GM20000 (cell line): Measurements from ENCODE around the gene CHMP3.
"Not testable (repeated sequence)": the region's sequence is repeated elsewhere in the genome, so short reads cannot be mapped to it uniquely, and the experiment has no call there.

Source experiments
- DNase-seq: peaks from one replicate; pipeline ENCODE4 v3.0.0; 2012; ENCODE audit warnings: low spot score
- TF ChIP-seq, protein P1 (sequence below): IDR thresholded peaks from 2 replicates; pipeline ENCODE4 v1.5.1; 2012; ENCODE audit warnings: mild to moderate bottlenecking, control low read depth; ENCODE audit errors: extremely low read depth, missing control alignments

Gene CHMP3

DNA sequence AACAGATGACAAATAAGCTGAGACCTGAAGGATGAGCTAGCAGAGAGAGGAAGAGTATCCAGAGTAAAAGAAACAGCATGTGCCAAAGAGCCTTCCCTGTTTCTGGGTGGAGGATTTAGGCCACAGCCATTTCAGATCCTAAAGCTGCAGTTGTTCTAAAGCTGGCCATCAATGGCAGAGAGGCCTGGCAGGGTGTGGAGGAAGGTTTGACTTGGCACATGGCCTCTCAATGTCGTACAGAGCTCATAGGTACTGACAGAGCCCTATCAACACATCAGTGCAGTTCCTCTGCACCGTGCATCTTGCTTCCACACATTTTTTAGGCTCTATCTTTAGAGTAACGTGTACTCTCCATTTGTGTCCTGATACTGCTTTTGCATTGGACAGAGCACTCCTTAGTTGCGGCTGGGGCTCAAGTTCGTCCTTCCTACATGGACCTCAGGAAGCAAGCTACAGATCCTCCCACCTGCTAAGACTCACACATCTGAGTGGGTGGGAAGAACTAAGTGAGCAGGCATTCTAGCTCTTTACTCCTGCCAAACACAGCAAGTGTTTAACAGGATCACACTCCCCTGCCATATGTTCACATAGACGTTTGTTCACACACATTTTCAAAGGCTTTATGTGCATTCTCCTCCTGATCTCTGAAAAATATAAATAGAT lies 3.0 kb upstream of the CHMP3 start:
- TF ChIP-seq, protein P1, sequence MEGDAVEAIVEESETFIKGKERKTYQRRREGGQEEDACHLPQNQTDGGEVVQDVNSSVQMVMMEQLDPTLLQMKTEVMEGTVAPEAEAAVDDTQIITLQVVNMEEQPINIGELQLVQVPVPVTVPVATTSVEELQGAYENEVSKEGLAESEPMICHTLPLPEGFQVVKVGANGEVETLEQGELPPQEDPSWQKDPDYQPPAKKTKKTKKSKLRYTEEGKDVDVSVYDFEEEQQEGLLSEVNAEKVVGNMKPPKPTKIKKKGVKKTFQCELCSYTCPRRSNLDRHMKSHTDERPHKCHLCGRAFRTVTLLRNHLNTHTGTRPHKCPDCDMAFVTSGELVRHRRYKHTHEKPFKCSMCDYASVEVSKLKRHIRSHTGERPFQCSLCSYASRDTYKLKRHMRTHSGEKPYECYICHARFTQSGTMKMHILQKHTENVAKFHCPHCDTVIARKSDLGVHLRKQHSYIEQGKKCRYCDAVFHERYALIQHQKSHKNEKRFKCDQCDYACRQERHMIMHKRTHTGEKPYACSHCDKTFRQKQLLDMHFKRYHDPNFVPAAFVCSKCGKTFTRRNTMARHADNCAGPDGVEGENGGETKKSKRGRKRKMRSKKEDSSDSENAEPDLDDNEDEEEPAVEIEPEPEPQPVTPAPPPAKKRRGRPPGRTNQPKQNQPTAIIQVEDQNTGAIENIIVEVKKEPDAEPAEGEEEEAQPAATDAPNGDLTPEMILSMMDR: no peak
- DNase-seq: no peak

DNA sequence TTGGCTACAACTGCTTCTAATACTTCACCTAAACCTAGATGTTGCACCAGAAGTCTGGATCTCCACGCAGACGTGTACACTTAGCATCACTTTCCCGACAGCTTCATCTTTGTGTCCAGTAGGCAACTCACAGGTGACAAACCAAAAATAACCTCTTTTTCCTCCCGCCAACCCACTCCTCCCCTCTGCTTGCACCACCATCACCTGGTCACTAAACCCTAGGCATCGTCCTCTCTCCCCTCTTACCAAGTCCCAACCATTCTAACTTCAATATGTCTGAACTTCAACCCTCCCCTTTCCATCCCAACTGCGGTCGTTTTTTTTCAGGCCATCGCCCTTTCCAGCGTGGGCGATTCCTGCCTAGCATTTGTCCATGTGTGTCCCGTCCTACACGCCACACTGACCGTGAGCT lies 413 bp upstream of the CHMP3 start:
- DNase-seq: no peak

DNA sequence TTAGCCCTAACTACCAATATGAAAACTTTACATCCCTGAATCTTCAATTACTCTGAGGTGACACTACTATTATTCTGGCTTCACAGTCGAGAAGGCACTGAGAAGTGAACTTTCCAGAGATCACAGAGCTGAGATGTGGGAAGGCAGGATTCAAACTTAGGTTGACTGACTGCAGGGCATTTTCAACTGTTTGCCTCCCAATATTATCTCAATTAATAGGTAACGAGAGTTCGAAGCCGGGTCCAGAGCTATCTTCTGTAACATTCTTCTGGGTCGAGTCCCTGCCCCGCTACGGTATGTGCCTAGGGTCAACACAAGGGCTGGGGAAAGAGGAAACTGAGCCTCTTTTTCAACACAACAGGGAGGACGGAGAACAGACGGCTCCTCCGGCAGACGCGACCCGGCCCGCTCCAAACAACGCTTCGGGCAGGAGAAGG lies 740 bp downstream of the CHMP3 start:
- no peak for DNase-seq
- TF ChIP-seq, protein P1: no peak

More for the DNA sequence above, 413 bp upstream of the CHMP3 start:
- TF ChIP-seq, protein P1: no peak

DNA sequence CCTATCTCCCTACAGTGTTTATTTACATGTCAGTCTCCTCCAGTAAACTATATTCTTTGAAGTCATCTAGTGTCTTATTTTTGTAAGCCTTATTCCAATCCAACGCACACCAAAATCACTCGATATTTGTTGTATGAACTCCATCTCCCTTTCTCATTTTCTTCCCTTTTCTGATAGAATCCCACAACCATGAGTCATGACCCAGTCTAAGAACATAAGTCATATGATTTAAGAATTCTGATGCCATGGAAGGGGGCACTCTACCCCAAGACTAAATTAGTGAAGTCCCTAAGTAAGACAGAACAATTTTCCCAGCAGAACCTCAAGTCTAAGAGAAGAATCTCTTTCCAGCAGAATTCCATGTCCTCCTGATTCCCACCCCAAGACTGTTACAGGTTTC lies 5.4 kb downstream of the CHMP3 start:
- no peak for DNase-seq
- TF ChIP-seq, protein P1: no peak

DNA sequence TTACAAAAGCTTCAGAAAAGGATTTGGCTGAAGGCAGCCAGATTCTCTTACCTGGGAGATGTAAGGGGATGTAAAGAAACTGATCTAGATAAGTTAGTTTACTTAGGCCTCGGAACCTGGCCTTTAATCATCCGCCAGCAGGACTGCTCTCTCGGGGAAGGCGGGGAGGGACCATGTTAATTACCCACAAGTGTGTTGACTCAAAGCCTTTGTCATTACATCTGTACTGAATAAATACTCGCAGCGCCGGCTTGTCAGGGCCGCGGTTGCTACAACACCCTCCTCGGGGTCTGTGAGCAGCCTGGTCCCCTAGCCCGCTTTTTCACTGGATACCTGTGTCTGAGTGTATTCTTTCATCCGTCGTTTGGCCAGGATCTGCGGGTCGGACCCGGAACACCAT lies 6.7 kb downstream of the CHMP3 start:
- TF ChIP-seq, protein P1: no peak
- DNase-seq: no peak

DNA sequence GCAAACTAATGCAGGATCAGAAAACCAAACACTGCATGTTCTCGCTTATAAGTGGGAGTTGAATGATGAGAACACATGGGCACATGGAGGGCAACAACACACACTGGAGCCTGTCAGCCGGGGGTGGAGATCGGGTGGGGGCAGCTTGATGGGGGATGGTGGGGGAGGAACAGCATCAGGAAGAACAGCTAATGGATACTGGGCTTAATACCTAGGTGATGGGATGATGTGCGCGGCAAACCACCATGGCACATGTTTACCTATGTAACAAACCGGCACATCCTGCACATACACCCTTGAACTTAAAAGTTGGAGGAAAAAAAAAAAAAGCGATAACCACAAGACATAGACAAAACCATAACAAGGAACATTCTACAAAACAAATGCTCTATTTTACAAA lies 10.4 kb downstream of the CHMP3 start:
- no peak for DNase-seq
- TF ChIP-seq, protein P1: no peak

DNA sequence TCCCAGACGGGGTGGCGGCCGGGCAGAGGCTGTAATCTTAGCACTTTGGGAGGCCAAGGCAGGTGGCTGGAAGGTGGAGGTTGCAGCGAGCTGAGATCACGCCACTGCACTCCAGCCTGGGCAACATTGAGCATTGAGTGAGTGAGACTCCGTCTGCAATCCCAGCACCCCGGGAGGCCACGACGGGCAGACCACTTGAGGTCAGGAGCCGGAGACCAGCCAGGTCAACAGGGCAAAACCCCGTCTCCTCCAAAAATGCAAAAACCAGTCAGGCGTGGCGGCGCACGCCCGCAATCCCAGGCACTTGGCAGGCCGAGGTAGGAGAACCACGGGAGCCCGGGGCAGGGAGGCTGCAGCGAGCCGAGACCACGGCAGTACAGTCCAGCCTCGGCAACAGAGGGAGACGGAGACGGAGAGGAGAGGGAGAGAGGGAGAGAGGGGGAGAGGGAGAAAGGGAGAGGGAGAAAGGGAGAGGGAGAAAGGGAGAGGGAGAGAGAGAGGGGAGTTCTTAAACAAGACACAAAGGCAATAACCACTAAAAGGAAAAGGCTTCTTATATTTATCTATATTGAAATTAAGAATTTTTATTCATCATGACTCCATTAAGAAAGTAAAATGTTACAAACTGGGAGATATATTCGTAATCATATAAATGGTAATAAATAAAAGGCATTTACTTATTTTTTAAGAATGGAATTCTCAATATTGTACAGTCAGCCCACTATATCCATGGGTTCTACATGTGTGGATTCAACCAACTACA lies 13.1 kb downstream of the CHMP3 start:
- DNase-seq: not testable (repeated sequence)

DNA sequence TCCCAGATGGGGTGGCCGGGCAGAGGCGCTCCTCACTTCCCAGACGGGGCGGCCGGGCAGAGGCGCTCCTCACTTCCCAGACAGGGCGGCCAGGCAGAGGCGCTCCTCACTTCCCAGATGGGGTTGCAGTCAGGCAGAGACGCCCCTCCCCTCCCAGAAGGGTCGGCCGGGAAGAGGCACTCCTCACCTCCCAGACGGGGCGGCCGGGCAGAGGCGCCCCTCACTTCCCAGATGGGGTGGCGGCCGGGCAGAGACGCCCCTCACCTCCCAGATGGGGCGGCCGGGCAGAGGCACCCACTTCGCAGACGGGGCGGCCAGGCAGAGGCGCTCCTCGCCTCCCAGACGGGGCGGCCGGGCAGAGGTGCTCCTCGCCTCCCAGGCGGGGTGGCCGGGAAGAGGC lies 13.8 kb downstream of the CHMP3 start:
- DNase-seq: not testable (repeated sequence)

DNA sequence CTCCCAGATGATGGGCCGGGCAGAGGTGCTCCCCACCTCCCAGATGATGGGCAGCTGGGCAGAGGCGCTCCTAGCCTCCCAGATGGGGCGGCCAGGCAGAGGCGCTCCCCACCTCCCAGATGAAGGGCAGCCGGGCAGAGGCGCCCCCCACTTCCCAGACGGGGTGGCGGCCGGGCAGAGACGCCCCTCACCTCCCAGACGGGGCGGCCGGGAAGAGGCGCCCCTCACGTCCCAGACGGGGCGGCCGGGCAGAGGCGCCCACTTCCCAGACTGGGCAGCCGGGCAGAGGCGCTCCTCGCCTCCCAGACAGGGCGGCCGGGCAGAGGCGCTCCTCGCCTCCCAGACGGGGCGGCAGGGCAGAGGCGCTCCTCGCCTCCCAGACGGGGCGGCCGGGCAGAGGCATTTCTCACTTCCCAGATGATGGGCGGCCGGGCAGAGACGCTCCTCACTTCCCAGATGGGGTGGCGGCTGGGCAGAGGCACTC lies 14.3 kb downstream of the CHMP3 start:
- not testable (repeated sequence) for DNase-seq

DNA sequence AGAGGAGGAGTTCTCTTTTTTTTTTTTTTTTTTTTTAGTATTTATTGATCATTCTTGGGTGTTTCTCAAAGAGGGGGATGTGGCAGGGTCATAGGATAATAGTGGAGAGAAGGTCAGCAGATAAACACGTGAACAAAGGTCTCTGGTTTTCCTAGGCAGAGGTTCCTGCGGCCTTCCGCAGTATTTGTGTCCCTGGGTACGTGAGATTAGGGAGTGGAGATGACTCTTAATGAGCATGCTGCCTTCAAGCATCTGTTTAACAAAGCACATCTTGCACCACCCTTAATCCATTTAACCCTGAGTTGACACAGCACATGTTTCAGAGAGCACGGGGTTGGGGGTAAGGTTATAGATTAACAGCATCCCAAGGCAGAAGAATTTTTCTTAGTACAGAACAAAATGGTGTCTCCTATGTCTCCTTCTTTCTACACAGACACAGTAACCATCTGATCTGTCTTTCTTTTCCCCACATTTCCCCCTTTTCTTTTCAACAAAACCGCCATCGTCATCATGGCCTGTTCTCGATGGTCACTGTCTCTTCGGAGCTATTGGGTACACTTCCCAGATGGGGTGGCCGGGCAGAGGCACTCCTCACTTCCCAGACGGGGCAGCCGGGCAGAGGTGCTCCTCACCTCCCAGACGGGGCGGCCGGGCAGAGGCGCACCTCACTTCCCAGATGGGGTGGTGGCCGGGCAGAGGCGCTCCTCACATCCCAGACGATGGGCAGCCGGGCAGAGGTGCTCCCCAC lies 14.9 kb downstream of the CHMP3 start:
- not testable (repeated sequence) for DNase-seq

DNA sequence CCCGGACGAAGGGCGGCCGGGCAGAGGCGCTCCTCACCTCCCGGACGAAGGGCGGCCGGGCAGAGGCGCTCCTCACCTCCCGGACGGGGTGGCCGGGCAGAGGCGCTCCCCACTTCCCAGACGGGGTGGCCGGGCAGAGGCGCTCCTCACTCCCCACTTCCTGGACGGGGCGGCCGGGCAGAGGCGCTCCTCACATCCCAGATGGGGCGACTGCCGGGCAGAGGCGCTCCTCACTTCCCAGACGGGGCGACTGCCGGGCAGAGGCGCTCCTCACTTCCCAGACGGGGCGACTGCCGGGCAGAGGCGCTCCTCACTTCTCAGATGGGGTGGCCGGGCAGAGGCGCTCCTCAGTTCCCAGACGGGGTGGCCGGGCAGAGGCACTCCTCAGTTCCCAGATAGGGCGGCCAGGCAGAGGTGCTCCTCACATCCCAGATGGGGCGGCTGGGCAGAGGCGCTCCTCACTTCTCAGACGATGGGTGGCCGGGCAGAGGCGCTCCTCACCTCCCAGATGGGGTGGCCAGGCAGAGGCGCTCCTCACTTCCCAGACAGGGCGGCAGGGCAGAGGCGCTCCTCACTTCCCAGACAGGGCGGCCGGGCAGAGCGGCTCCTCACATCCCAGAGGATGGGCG lies 17.8 kb downstream of the CHMP3 start:
- DNase-seq: not testable (repeated sequence)
